BLaER1 (cell line): ENCODE measurements around the gene UBAP2.
"Not testable (repeated sequence)": the region's sequence is repeated elsewhere in the genome, so short reads cannot be mapped to it uniquely, and the experiment has no call there.

ENCODE experiments used
- H3K27ac ChIP-seq: shearing (Covaris generic); formaldehyde crosslinking; 2 replicates; pipeline ENCODE4 v1.8.1; 2022
- H3K27me3 ChIP-seq: shearing (Covaris generic); formaldehyde crosslinking; 2 replicates; pipeline ENCODE4 v1.8.1; 2022
- H3K36me3 ChIP-seq: shearing (Covaris generic); formaldehyde crosslinking; 2 replicates; pipeline ENCODE4 v1.8.1; 2022
- H3K4me1 ChIP-seq: shearing (Covaris generic); formaldehyde crosslinking; 2 replicates; pipeline ENCODE4 v1.8.1; 2022
- H3K4me2 ChIP-seq: shearing (Covaris generic); formaldehyde crosslinking; 2 replicates; pipeline ENCODE4 v1.8.1; 2022
- H3K4me3 ChIP-seq: shearing (Covaris generic); formaldehyde crosslinking; 2 replicates; pipeline ENCODE4 v1.8.1; 2022
- H3K9ac ChIP-seq: shearing (Covaris generic); formaldehyde crosslinking; 2 replicates; pipeline ENCODE4 v1.8.1; 2022
- H3K9me3 ChIP-seq: shearing (Covaris generic); formaldehyde crosslinking; 2 replicates; pipeline ENCODE4 v1.8.1; 2022
- H4K20me1 ChIP-seq: shearing (Covaris generic); formaldehyde crosslinking; 2 replicates; pipeline ENCODE4 v1.8.1; 2022
- Cebpa-rat ChIP-seq: shearing (Covaris generic); IDR thresholded peaks from 2 replicates; pipeline ENCODE4 v1.8.1; 2022

The UBAP2 gene

GRCh38 chr9:33993104-33993503 is 55.6 kb downstream of the UBAP2 start:
- Histone ChIP-seq H3K4me1 (no peaks in the 10 kb centered on the region), H3K27me3 (no peaks in the 10 kb centered on the region), H3K9me3 (no peaks in the 10 kb centered on the region), H3K9ac (no peak overlapping the region), H3K4me3 (no peak overlapping the region), H3K27ac (no peak overlapping the region), H3K4me2 (no peak overlapping the region), H4K20me1 (peaks cover 20% of the 10 kb centered on the region; the same call in 1 of the 2 replicates), H3K36me3 (peaks cover 76% of the 10 kb centered on the region)
- TF ChIP-seq Cebpa-rat, result no peak

- Histone ChIP-seq H3K27me3 (no peaks in the 10 kb centered on the region), H3K4me2 (no peak overlapping the region), H4K20me1 (peaks cover 21% of the 10 kb centered on the region), H3K9ac (no peak overlapping the region), H3K36me3 (peaks cover 76% of the 10 kb centered on the region), H3K4me3 (no peak overlapping the region), H3K4me1 (no peaks in the 10 kb centered on the region), H3K27ac (no peak overlapping the region), H3K9me3 (no peaks in the 10 kb centered on the region)
- no peak for TF ChIP-seq Cebpa-rat
Measured at GRCh38 chr9:33992632-33993031, 56.1 kb downstream of the UBAP2 start.

- Histone ChIP-seq H3K4me2 (no peak overlapping the region), H3K36me3 (peaks cover 81% of the 10 kb centered on the region), H3K27ac (no peak overlapping the region), H4K20me1 (peaks cover 19% of the 10 kb centered on the region), H3K27me3 (no peaks in the 10 kb centered on the region), H3K9ac (no peak overlapping the region), H3K9me3 (no peaks in the 10 kb centered on the region), H3K4me1 (no peaks in the 10 kb centered on the region), H3K4me3 (no peak overlapping the region)
- TF ChIP-seq Cebpa-rat, result no peak
Measured at GRCh38 chr9:33988219-33988890, 60.3 kb downstream of the UBAP2 start.

GRCh38 chr9:33976414-33976813 is 72.3 kb downstream of the UBAP2 start:
- Histone ChIP-seq H3K4me2 (no peak overlapping the region), H3K9me3 (no peaks in the 10 kb centered on the region), H3K4me3 (no peak overlapping the region), H4K20me1 (peaks cover 15% of the 10 kb centered on the region; the same call in 1 of the 2 replicates), H3K36me3 (peaks cover 90% of the 10 kb centered on the region), H3K9ac (no peak overlapping the region), H3K4me1 (no peaks in the 10 kb centered on the region), H3K27ac (no peak overlapping the region), H3K27me3 (no peaks in the 10 kb centered on the region)
- TF ChIP-seq Cebpa-rat, result no peak

GRCh38 chr9:33972698-33973097 is 76.0 kb downstream of the UBAP2 start:
- H3K27ac ChIP-seq, result no peak overlapping the region
- peaks cover 8% of the 10 kb centered on the region; the same call in 1 of the 2 replicates for H4K20me1 ChIP-seq
- H3K9ac ChIP-seq, result no peak overlapping the region
- H3K4me2 ChIP-seq, result no peak overlapping the region
- no peak overlapping the region for H3K4me3 ChIP-seq
- no peaks in the 10 kb centered on the region for H3K4me1 ChIP-seq
- no peaks in the 10 kb centered on the region for H3K9me3 ChIP-seq
- H3K27me3 ChIP-seq, result no peaks in the 10 kb centered on the region
- H3K36me3 ChIP-seq, result peaks cover 95% of the 10 kb centered on the region
- TF ChIP-seq Cebpa-rat, result no peak

- no peaks in the 10 kb centered on the region for H3K4me1 ChIP-seq
- H3K36me3 ChIP-seq, result peaks cover 79% of the 10 kb centered on the region
- H4K20me1 ChIP-seq, result peaks cover 11% of the 10 kb centered on the region; the same call in 1 of the 2 replicates
- H3K27me3 ChIP-seq, result no peaks in the 10 kb centered on the region
- H3K4me3 ChIP-seq, result no peak overlapping the region
- no peaks in the 10 kb centered on the region for H3K9me3 ChIP-seq
- TF ChIP-seq Cebpa-rat, result no peak
- no peak overlapping the region for H3K9ac ChIP-seq
- H3K4me2 ChIP-seq, result no peak overlapping the region
- H3K27ac ChIP-seq, result no peak overlapping the region
Measured at GRCh38 chr9:33964086-33964768, 84.5 kb downstream of the UBAP2 start.

- H3K27ac ChIP-seq, H4K20me1 ChIP-seq, H3K27me3 ChIP-seq, H3K4me1 ChIP-seq, H3K9ac ChIP-seq, H3K4me2 ChIP-seq, H3K9me3 ChIP-seq, H3K4me3 ChIP-seq: not testable (repeated sequence)
- peaks cover 83% of the 10 kb centered on the region for H3K36me3 ChIP-seq
Measured at GRCh38 chr9:33962468-33962867, 86.2 kb downstream of the UBAP2 start.

GRCh38 chr9:33959725-33960124 is 89.0 kb downstream of the UBAP2 start:
- no peak overlapping the region for H3K4me3 ChIP-seq
- H3K9me3 ChIP-seq, result no peaks in the 10 kb centered on the region
- no peaks in the 10 kb centered on the region for H4K20me1 ChIP-seq
- H3K4me2 ChIP-seq, result no peak overlapping the region
- H3K36me3 ChIP-seq, result peaks cover 93% of the 10 kb centered on the region
- no peak for TF ChIP-seq Cebpa-rat
- no peak overlapping the region for H3K9ac ChIP-seq
- H3K4me1 ChIP-seq, result no peaks in the 10 kb centered on the region
- no peak overlapping the region for H3K27ac ChIP-seq
- H3K27me3 ChIP-seq, result no peaks in the 10 kb centered on the region

GRCh38 chr9:33956544-33956943 is 92.1 kb downstream of the UBAP2 start:
- TF ChIP-seq Cebpa-rat, result no peak
- H3K36me3 ChIP-seq, result peaks cover 99% of the 10 kb centered on the region
- H3K9ac ChIP-seq, result no peak overlapping the region
- H3K9me3 ChIP-seq, result no peaks in the 10 kb centered on the region
- no peaks in the 10 kb centered on the region for H3K27me3 ChIP-seq
- no peak overlapping the region for H3K4me3 ChIP-seq
- H4K20me1 ChIP-seq, result no peaks in the 10 kb centered on the region
- H3K4me2 ChIP-seq, result no peak overlapping the region
- no peak overlapping the region for H3K27ac ChIP-seq
- H3K4me1 ChIP-seq, result no peaks in the 10 kb centered on the region

GRCh38 chr9:33952066-33952465 is 96.6 kb downstream of the UBAP2 start:
- peaks cover 99% of the 10 kb centered on the region for H3K36me3 ChIP-seq
- TF ChIP-seq Cebpa-rat, result no peak
- H3K4me2 ChIP-seq, result no peak overlapping the region
- H3K4me1 ChIP-seq, result no peaks in the 10 kb centered on the region
- 0 out of 2 replicates have a peak, but pooled peaks cover 11% of the 10 kb centered on the region for H4K20me1 ChIP-seq
- H3K4me3 ChIP-seq, result no peak overlapping the region
- no peaks in the 10 kb centered on the region for H3K9me3 ChIP-seq
- H3K9ac ChIP-seq, result no peak overlapping the region
- H3K27me3 ChIP-seq, result no peaks in the 10 kb centered on the region
- H3K27ac ChIP-seq, result no peak overlapping the region
